GM19438 (cell line): ENCODE measurements around the gene PIP4K2A.
A peak's percentile ranks its signal among the peaks of the same experiment; 100 is the strongest.

Experiments
- ATAC-seq: cut with Tn5 transposase; IDR thresholded peaks from one replicate; pipeline ENCODE4 v1.9.1; 2021; ENCODE audit warnings: low read depth; ENCODE audit not compliant: unreplicated experiment

Gene PIP4K2A

GRCh38 chr10:22646388-22646853 lies 68.0 kb downstream of the PIP4K2A start:
- ATAC-seq: peak; percentile 50

GRCh38 chr10:22644222-22644621 lies 70.2 kb downstream of the PIP4K2A start:
- no peak for ATAC-seq

- ATAC-seq: no peak
Measured at GRCh38 chr10:22643775-22644174, 70.6 kb downstream of the PIP4K2A start.

GRCh38 chr10:22643116-22643515 lies 71.3 kb downstream of the PIP4K2A start:
- no peak for ATAC-seq

GRCh38 chr10:22641743-22642142 lies 72.6 kb downstream of the PIP4K2A start:
- ATAC-seq: no peak

GRCh38 chr10:22640359-22640758 lies 74.0 kb downstream of the PIP4K2A start:
- ATAC-seq: no peak

- no peak for ATAC-seq
Measured at GRCh38 chr10:22638863-22639262, 75.5 kb downstream of the PIP4K2A start.

GRCh38 chr10:22637491-22637890 lies 76.9 kb downstream of the PIP4K2A start:
- ATAC-seq: no peak

GRCh38 chr10:22635650-22636049 lies 78.7 kb downstream of the PIP4K2A start:
- no peak for ATAC-seq

GRCh38 chr10:22634606-22635459 lies 79.5 kb downstream of the PIP4K2A start:
- no peak for ATAC-seq

GRCh38 chr10:22634093-22634492 lies 80.3 kb downstream of the PIP4K2A start:
- ATAC-seq: no peak

- ATAC-seq: no peak
Measured at GRCh38 chr10:22633528-22633927, 80.8 kb downstream of the PIP4K2A start.

GRCh38 chr10:22633106-22633505 lies 81.3 kb downstream of the PIP4K2A start:
- ATAC-seq: no peak

GRCh38 chr10:22631646-22632278 lies 82.6 kb downstream of the PIP4K2A start:
- ATAC-seq: no peak

- no peak for ATAC-seq
Measured at GRCh38 chr10:22631185-22631584, 83.2 kb downstream of the PIP4K2A start.

- ATAC-seq: peak; percentile 83
Measured at GRCh38 chr10:22630234-22631174, 83.9 kb downstream of the PIP4K2A start.

GRCh38 chr10:22629852-22630233 lies 84.5 kb downstream of the PIP4K2A start:
- no peak for ATAC-seq

- no peak for ATAC-seq
Measured at GRCh38 chr10:22629126-22629525, 85.3 kb downstream of the PIP4K2A start.

GRCh38 chr10:22628309-22628708 lies 86.1 kb downstream of the PIP4K2A start:
- no peak for ATAC-seq

- no peak for ATAC-seq
Measured at GRCh38 chr10:22626784-22627183, 87.6 kb downstream of the PIP4K2A start.
